Heart left ventricle (tissue), 16 donors: ENCODE data around the gene COL26A1. TPM values are rescaled to one million over a fixed set of nuclear protein-coding genes. Genes with fewer than 3 reads are reported as not detected.

Source experiments
- ATAC-seq, 4 donors: fragments of 200-7000 bp; cut with Tn5 transposase; one replicate each; pipeline ENCODE4 v1.9.1; 2020 to 2022; ENCODE audit warnings: moderate library complexity in 4 of 4, mild to moderate bottlenecking in 3 of 4, moderate number of reproducible peaks in 1 of 4
- DNase-seq, 5 donors: peaks; one replicate each; pipeline ENCODE4 v3.0.0-alpha.2; 2020
- H3K27ac ChIP-seq, 12 donors: fragments of 200-600 bp; sonication (generic) in 4 of 12; one replicate each; pipeline versions ENCODE4 v1.5.0 to v1.8.0; 2016 to 2022; ENCODE audit warnings: mild to moderate bottlenecking in 2 of 12
- H3K27me3 ChIP-seq, 9 donors: fragments of 200-600 bp; sonication (generic) in 2 of 9; one replicate each; pipeline versions ENCODE4 v1.5.1 to v1.8.0; 2016 to 2022; ENCODE audit warnings: mild to moderate bottlenecking in 3 of 9
- H3K36me3 ChIP-seq, 9 donors: fragments of 200-600 bp; sonication (generic) in 2 of 9; one replicate each; pipeline versions ENCODE4 v1.5.0 to v1.8.0; 2018 to 2022; ENCODE audit warnings: mild to moderate bottlenecking in 2 of 9
- H3K4me1 ChIP-seq, 12 donors: fragments of 200-600 bp; sonication (generic) in 4 of 12; one replicate each; pipeline versions ENCODE4 v1.5.0 to v1.8.0; 2016 to 2022; ENCODE audit warnings: mild to moderate bottlenecking in 3 of 12
- H3K4me3 ChIP-seq, 12 donors: fragments of 200-600 bp; sonication (generic) in 4 of 12; one replicate each; pipeline versions ENCODE4 v1.5.0 to v1.8.0; 2017 to 2022; ENCODE audit warnings: mild to moderate bottlenecking in 9 of 12, moderate library complexity in 4 of 12
- H3K9me3 ChIP-seq, 12 donors: fragments of 200-600 bp; sonication (generic) in 4 of 12; one replicate each; pipeline versions ENCODE4 v1.5.0 to v1.8.0; 2016 to 2022; ENCODE audit warnings: mild to moderate bottlenecking in 1 of 12
- POLR2A ChIP-seq, 2 donors: fragments of 450-650 bp; IDR thresholded peaks; one replicate each; pipeline ENCODE4 v1.6.1; 2017; ENCODE audit warnings: antibody characterized with exemption in 2 of 2, mild to moderate bottlenecking in 2 of 2, moderate library complexity in 2 of 2
- WGBS, 4 donors: extraction: QIAGEN DNeasy Blood & Tissue Kit in 2 of 4; methylation state at CpG; one replicate each; pipeline versions ENCODE4 v1.1.5 to v1.1.7; 2013 to 2018; 5-methylcytosine and 5-hydroxymethylcytosine counted together
- intact Hi-C, 10 donors: fragments of 100-400 bp; cut with DNase I; formaldehyde crosslinking; loops; one replicate each; pipeline versions ENCODE4 v1.11.1 to v1.14.2; 2022
- polyA plus RNA-seq, 2 donors: library from polyadenylated mRNA; stranded (reverse); fragments of 200-250 nt; gene quantifications; one replicate each; pipeline ENCODE4 v1.2.3, GENCODE V29; 2013
- total RNA-seq, 9 donors: library from RNA; depleted of rRNA in 2 of 9; stranded (reverse); fragments of >200 nt in 2 of 9; fragmentation: NEBNext Ultra II Directional in 3 of 9; extraction: Animal tissue kit (Norgen Biotek cat#: 25700) in 3 of 9; gene quantifications; one replicate each; pipeline versions ENCODE4 v1.1.0 to v1.2.4, GENCODE V29; 2016 to 2023
- TF ChIP-seq, protein P1 (sequence below), 12 donors: fragments of 200-600 bp; sonication (generic) in 4 of 12; IDR thresholded peaks; one replicate each; pipeline versions ENCODE4 v1.5.0 to v1.8.0; 2018 to 2022; ENCODE audit warnings: antibody characterized with exemption in 12 of 12, mild to moderate bottlenecking in 5 of 12
- donor health status: ischemic (EF 13 %, LVEDD 7.1; RV severe dilation, severe dysfunction).
- donor health status: healthy with polysubstance abuse.
- donor health status: DM: no; HTN: yes; CAD: no.
- donor health status: DM: no; HTN: no; CAD: no.
- donor health status: ischemic (EF 25% LVEDD 6.9; RV normal size, moderate dysfunction).
- donor health status: ischemic (EF 25% LVEDD 5.7; RV mildly dilated, moderate dysfunction).
- donor health status: healthy.
- donor health status: DM: yes; HTN: yes; CAD: no.
- donor health status: ischemic (EF 35%, LVEDD 5.7; RV mildly dilated, moderate dysfunction).
- donor health status: nonischemic (EF 11% LVEDD 7.7; RV severe dilation, severe dysfunction).
- donor health status: DM: yes; HTN: yes; CAD: no.
- donor health status: PGD.
- donor health status: ischemic (EF 29% LVEDD 5.4; RV normal size, mild dysfunction).
- donor health status: nonischemic (EF 23%, LVEDD 6.1; RV moderate dilation, normal function).

Gene COL26A1
- total and polyA plus RNA-seq, 11 donors = 0.08 to 2.1 TPM; not detected in 9

DNA sequence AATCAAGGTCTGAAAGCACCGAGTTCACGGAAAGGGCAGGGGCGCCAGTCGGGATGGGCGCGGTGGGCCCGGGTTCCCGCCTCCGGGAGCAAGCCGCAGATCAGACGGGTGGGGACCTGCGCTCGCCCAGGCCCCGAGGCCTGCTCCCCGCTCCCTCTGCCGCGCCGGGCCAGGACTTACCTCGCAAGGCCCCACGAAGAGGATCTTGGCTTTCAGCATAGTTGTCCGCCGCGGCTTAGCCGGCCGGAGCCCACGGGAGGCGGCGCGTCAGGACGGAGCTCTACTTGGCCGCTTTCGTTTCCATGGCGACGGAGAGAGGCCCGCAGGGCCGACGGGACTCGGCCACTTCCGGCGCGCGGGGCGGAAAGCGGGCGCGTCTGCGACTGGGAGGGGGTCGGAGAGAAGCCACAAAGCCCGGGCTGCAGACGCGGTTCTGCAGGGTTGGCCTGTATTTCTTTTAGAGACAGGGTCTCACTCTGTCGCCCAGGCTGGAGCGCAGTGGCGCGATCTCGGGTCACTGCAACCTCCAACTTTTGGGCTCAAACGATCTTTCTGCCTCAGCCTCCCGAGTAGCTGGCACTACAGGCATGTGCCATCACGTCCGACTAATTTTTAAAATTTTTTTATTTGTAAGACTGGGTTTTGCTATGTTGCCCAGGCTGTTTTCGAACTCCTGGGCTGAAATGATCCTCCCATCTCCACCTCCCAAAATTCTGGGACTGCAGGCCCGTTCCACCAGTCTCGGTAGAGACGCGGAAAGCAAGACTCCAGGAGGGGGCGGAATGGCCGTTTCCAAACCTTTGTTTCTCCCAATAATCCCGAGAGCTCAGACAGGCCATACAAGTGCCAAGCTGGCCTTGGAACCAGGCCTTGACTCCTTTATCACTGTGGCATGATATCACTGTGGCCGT, 40.9 kb upstream of the COL26A1 start, which contains the start of gene IFT22:
Gene IFT22, minus strand, starts transcription at position 322 of the 911 bp plus-strand sequence. Its CDS starts 103 bp downstream, at position 219.
- WGBS, 4 donors = 1% methylated on average over 50 to 69 of the region's 69 CpGs
- peak within 1 kb of the TSS; percentile 60 to 98 (median 78) for H3K4me3 ChIP-seq
- ATAC-seq = peak; percentile 92 to 100 (median 98)
- no peaks in the 10 kb centered on the region for H3K9me3 ChIP-seq
- peaks cover 0 to 19% (median 13%) of the 10 kb centered on the region in 9 donors for H3K36me3 ChIP-seq
- TF ChIP-seq, protein P1, sequence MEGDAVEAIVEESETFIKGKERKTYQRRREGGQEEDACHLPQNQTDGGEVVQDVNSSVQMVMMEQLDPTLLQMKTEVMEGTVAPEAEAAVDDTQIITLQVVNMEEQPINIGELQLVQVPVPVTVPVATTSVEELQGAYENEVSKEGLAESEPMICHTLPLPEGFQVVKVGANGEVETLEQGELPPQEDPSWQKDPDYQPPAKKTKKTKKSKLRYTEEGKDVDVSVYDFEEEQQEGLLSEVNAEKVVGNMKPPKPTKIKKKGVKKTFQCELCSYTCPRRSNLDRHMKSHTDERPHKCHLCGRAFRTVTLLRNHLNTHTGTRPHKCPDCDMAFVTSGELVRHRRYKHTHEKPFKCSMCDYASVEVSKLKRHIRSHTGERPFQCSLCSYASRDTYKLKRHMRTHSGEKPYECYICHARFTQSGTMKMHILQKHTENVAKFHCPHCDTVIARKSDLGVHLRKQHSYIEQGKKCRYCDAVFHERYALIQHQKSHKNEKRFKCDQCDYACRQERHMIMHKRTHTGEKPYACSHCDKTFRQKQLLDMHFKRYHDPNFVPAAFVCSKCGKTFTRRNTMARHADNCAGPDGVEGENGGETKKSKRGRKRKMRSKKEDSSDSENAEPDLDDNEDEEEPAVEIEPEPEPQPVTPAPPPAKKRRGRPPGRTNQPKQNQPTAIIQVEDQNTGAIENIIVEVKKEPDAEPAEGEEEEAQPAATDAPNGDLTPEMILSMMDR (IDR thresholded peaks at IDR 0.05) = peak in 8 of 12 donors; percentile 18 to 52 (median 40)
- TF ChIP-seq POLR2A (IDR thresholded peaks at IDR 0.05) = peak in 1 of 2 donors; percentile 50
- intact Hi-C loops = loop anchor here in 2 of 10 donors (2.0 to 5.0 kb wide), 2 partner anchors 91 to 217 kb away; no protein-coding TSS in a partner anchor
- H3K27ac ChIP-seq = peak within 1 kb of the TSS; percentile 14 to 85 (median 76)
- DNase-seq = peak; percentile 94 to 96 (median 95)
- H3K27me3 ChIP-seq = no peaks in the 10 kb centered on the region
- peaks cover 0 to 16% (median 8%) of the 10 kb centered on the region in 12 donors for H3K4me1 ChIP-seq

DNA sequence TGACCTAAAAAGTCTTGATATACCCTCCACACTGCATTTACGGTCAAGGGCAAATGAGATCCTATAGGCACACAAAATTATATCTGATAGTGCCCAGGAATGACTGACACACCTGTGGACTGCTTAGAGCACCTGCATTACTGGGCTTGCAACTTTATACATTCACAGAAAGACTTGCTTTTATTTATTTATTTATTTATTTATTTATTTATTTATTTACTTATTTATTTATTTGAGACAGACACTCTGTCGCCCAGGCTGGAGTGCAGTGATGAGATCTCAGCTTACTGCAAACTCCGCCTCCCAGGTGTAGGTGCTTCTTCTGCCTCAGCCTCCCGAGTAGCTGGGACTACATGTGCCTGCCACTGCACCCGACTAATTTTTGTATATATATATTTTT, 34.5 kb upstream of the COL26A1 start:
- intact Hi-C loops = no loop called here
- Histone ChIP-seq H3K27me3 (no peaks in the 10 kb centered on the region), H3K4me1 (peaks cover 0 to 11% (median 0%) of the 10 kb centered on the region in 12 donors), H3K9me3 (no peaks in the 10 kb centered on the region), H3K4me3 (no peak overlapping the region), H3K36me3 (no peaks in the 10 kb centered on the region), H3K27ac (no peak overlapping the region)
- TF ChIP-seq POLR2A (IDR thresholded peaks at IDR 0.05) = no peak
- TF ChIP-seq, protein P1 (IDR thresholded peaks at IDR 0.05) = no peak
- DNase-seq (peak in 1 of 5 donors; percentile 7), ATAC-seq (no peak)
- WGBS, 4 donors = 88 to 95% (median 94%) methylated on average over 5 of the region's 5 CpGs

DNA sequence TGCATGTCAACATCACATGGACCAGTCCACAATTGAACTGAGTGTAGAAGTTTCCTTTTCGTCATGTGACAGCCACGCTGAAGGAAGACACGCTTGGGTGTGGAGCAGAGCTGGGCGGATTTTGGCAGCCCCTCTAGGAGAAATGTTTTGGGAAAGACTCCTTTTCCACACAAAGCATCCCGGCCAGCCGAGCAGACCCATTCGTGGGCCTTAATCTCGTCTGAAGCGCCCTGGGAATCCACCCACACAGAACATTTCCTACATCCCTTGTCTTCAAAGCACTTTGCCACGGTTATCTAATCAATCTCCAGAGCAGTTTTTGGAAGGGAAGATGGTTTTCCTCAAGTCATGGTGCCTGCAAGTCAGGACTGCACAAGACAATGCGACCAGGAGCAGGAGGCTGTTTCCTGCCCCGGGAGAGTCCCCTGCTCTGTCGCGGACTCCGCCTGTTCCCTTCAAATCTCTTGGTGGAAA, 32.6 kb upstream of the COL26A1 start:
- 12 to 18% (median 15%) methylated on average over 15 of the region's 15 CpGs for WGBS, 4 donors
- peak overlapping the region in 5 of 12 donors; percentile 0 to 63 (median 57) for H3K27ac ChIP-seq

More for the DNA sequence above, 32.6 kb upstream of the COL26A1 start:
- DNase-seq (peak in 4 of 5 donors; percentile 40 to 59 (median 57)), ATAC-seq (peak; percentile 71 to 95 (median 81))
- Histone ChIP-seq H3K4me1 (peaks cover 0 to 11% (median 0%) of the 10 kb centered on the region in 12 donors), H3K4me3 (peak overlapping the region in 1 of 12 donors; percentile 6), H3K9me3 (no peaks in the 10 kb centered on the region), H3K36me3 (no peaks in the 10 kb centered on the region), H3K27me3 (no peaks in the 10 kb centered on the region)
- intact Hi-C loops = no loop called here
- TF ChIP-seq, protein P1 (IDR thresholded peaks at IDR 0.05) = no peak
- TF ChIP-seq POLR2A (IDR thresholded peaks at IDR 0.05) = no peak
